Measurements from ENCODE around the gene SIRPB1.

The SIRPB1 gene

GRCh38 chr20:1637755-1638154 is 17.9 kb upstream of the SIRPB1 start:
- CTCF ChIA-PET, result no interaction called here
- no peak for DNase-seq (ENCODE audit: low spot score)
- POLR2A ChIA-PET (ENCODE audit: low non-redundant PET), result no interaction called here
- no peak overlapping the region for H3K27ac ChIP-seq
- TF ChIP-seq CTCF (conservative IDR thresholded peaks at IDR 0.05; ENCODE audit: low read depth), result no peak

GRCh38 chr20:1637226-1637625 is 17.4 kb upstream of the SIRPB1 start:
- POLR2A ChIA-PET (ENCODE audit: low non-redundant PET), result no interaction called here
- no peak overlapping the region for H3K27ac ChIP-seq
- CTCF ChIA-PET, result no interaction called here
- no peak for DNase-seq (ENCODE audit: low spot score)
- no peak for TF ChIP-seq CTCF (conservative IDR thresholded peaks at IDR 0.05; ENCODE audit: low read depth)

GRCh38 chr20:1636621-1637020 is 16.8 kb upstream of the SIRPB1 start:
- TF ChIP-seq CTCF (conservative IDR thresholded peaks at IDR 0.05; ENCODE audit: low read depth), result no peak
- no peak overlapping the region for H3K27ac ChIP-seq
- no peak for DNase-seq (ENCODE audit: low spot score)
- CTCF ChIA-PET, result no interaction called here
- POLR2A ChIA-PET (ENCODE audit: low non-redundant PET), result no interaction called here

GRCh38 chr20:1635291-1635979 is 15.6 kb upstream of the SIRPB1 start:
- TF ChIP-seq CTCF (conservative IDR thresholded peaks at IDR 0.05; ENCODE audit: low read depth), result no peak
- ChIA-PET CTCF (no interaction called here), POLR2A (ENCODE audit: low non-redundant PET) (no interaction called here)

GRCh38 chr20:1633535-1633934 is 13.7 kb upstream of the SIRPB1 start:
- no peak overlapping the region for H3K27ac ChIP-seq
- ChIA-PET CTCF (interaction anchor here (0.6 kb wide), 1 partner anchor 523 kb away, joined by 3 read pairs; no protein-coding TSS in a partner anchor), POLR2A (ENCODE audit: low non-redundant PET) (no interaction called here)
- TF ChIP-seq CTCF (conservative IDR thresholded peaks at IDR 0.05; ENCODE audit: low read depth), result no peak
- no peak for DNase-seq (ENCODE audit: low spot score)

More at GRCh38 chr20:1635291-1635979, 15.6 kb upstream of the SIRPB1 start:
- DNase-seq (ENCODE audit: low spot score), result no peak
- no peak overlapping the region for H3K27ac ChIP-seq

GRCh38 chr20:1632178-1632577 is 12.4 kb upstream of the SIRPB1 start:
- ChIA-PET CTCF (interaction anchor here (0.6 kb wide), 2 partner anchors 199 to 212 kb away, joined by 3 read pairs; no protein-coding TSS in a partner anchor), POLR2A (ENCODE audit: low non-redundant PET) (no interaction called here)
- no peak overlapping the region for H3K27ac ChIP-seq
- no peak for DNase-seq (ENCODE audit: low spot score)
- TF ChIP-seq CTCF (conservative IDR thresholded peaks at IDR 0.05; ENCODE audit: low read depth), result no peak
